Stimulated activated memory B cell treated with anti-CD40 and anti-IgM and Interleukin-4, amounts not matched to agents 10 μg/mL and 1 μg/mL and 100 μg/mL, for 72 hours (primary cell): ENCODE results near the gene OXER1.

ENCODE experiments used
- ATAC-seq: fragments of 150-1000 bp; cut with Tn5 transposase; 2 replicates; pipeline ENCODE4 v1.10.0; 2021
- H3K27ac Mint-ChIP-seq: one replicate; pipeline ENCODE4 v1.8.0; 2022; ENCODE audit warnings: mild to moderate bottlenecking, mixed read lengths
- H3K27me3 Mint-ChIP-seq: one replicate; pipeline ENCODE4 v1.8.0; 2022; ENCODE audit warnings: mixed read lengths
- H3K36me3 Mint-ChIP-seq: one replicate; pipeline ENCODE4 v1.8.0; 2022; ENCODE audit warnings: mixed read lengths
- H3K4me1 Mint-ChIP-seq: one replicate; pipeline ENCODE4 v1.8.0; 2022; ENCODE audit warnings: mixed read lengths
- H3K4me3 Mint-ChIP-seq: one replicate; pipeline ENCODE4 v1.8.0; 2022; ENCODE audit warnings: mild to moderate bottlenecking, moderate library complexity, mixed read lengths
- H3K9me3 Mint-ChIP-seq: one replicate; pipeline ENCODE4 v1.8.0; 2022; ENCODE audit warnings: mixed read lengths

Gene OXER1

GRCh38 chr2:42722320-42723190 is 41.4 kb downstream of the OXER1 start:
- Mint-ChIP-seq H3K36me3 (peaks cover 6% of the 10 kb centered on the region), H3K27ac (peak overlapping the region; percentile 79), H3K4me1 (peaks cover 12% of the 10 kb centered on the region)

GRCh38 chr2:42721898-42722297 is 42.0 kb downstream of the OXER1 start:
- peak; percentile 4 for ATAC-seq
- H3K27ac Mint-ChIP-seq = peak overlapping the region; percentile 79
- H3K4me1 Mint-ChIP-seq = peaks cover 12% of the 10 kb centered on the region
- H3K9me3 Mint-ChIP-seq = no peaks in the 10 kb centered on the region
- no peak overlapping the region for H3K4me3 Mint-ChIP-seq
- H3K36me3 Mint-ChIP-seq = peaks cover 6% of the 10 kb centered on the region
- H3K27me3 Mint-ChIP-seq = no peaks in the 10 kb centered on the region

More at GRCh38 chr2:42722320-42723190, 41.4 kb downstream of the OXER1 start:
- Mint-ChIP-seq H3K4me3 (peak overlapping the region; percentile 27), H3K9me3 (no peaks in the 10 kb centered on the region), H3K27me3 (no peaks in the 10 kb centered on the region)
- ATAC-seq = peak; percentile 97

GRCh38 chr2:42714686-42715085 is 49.2 kb downstream of the OXER1 start:
- Mint-ChIP-seq H3K27me3 (no peaks in the 10 kb centered on the region), H3K9me3 (no peaks in the 10 kb centered on the region), H3K4me1 (no peaks in the 10 kb centered on the region), H3K27ac (no peak overlapping the region), H3K36me3 (peaks cover 7% of the 10 kb centered on the region), H3K4me3 (no peak overlapping the region)
- no peak for ATAC-seq

- no peaks in the 10 kb centered on the region for H3K4me1 Mint-ChIP-seq
- no peak overlapping the region for H3K4me3 Mint-ChIP-seq
- no peak for ATAC-seq
- no peak overlapping the region for H3K27ac Mint-ChIP-seq
- no peaks in the 10 kb centered on the region for H3K9me3 Mint-ChIP-seq
- H3K36me3 Mint-ChIP-seq = peaks cover 11% of the 10 kb centered on the region
- no peaks in the 10 kb centered on the region for H3K27me3 Mint-ChIP-seq
These were observed 50.0 kb downstream of the OXER1 start for GRCh38 chr2:42713920-42714319.

GRCh38 chr2:42712934-42713333 is 51.0 kb downstream of the OXER1 start:
- H3K36me3 Mint-ChIP-seq = peaks cover 21% of the 10 kb centered on the region
- H3K4me1 Mint-ChIP-seq = no peaks in the 10 kb centered on the region
- H3K27me3 Mint-ChIP-seq = no peaks in the 10 kb centered on the region
- H3K4me3 Mint-ChIP-seq = no peak overlapping the region
- no peaks in the 10 kb centered on the region for H3K9me3 Mint-ChIP-seq
- ATAC-seq = no peak
- no peak overlapping the region for H3K27ac Mint-ChIP-seq
